Stimulated activated naive CD4-positive, alpha-beta T cell treated with Interleukin-2 at 50 U/mL for 16 hours (primary cell): ENCODE data around the gene COX7B2.

Experiments used
- DNase-seq: peaks from one replicate; lab custom pipeline; 2025; lab: John Stamatoyannopoulos, UW

The COX7B2 gene

DNA sequence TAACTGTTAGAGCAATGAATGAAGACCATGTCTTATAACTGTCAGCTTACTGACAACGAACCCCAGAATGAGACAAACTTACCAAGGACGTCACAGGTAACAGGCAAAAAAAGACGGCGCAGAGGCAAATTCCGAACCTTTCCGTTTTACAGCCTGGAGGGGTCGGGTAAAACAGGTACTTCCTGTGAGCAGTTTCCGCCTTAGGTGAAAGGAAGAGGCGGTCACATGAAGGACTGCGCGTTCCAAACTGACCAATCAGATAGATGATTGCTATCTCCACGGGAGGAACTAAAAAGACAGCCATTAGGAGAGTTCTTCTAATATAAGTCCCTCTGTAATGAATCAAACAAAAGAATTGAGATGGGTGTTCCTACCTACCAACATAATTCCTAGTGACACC lies at the start of gene COX7B2:
Gene COX7B2, minus strand, starts transcription at position 168 of the 400 bp plus-strand sequence. CDS start 174,053 bp downstream, outside the sequence.
- no peak for DNase-seq

DNA sequence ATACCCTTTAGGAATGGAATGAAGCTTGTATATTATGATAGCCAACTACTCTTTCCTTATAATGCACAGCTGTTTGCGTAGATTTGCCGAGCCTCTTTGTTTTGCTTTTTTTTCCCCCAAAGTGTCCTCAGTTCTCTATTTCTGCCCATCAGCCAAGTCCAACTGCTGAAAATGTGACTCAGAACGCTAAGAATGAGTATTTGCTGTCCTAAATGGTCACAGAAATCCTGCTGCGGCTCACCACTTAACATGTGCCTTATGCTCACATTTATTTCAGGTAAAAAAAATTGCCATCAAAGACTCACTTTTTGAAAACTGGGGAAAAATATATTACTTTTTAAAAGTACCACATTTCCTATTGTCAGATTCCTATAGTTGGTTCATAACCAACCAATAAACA lies 47.4 kb upstream of the COX7B2 start:
- no peak for DNase-seq

DNA sequence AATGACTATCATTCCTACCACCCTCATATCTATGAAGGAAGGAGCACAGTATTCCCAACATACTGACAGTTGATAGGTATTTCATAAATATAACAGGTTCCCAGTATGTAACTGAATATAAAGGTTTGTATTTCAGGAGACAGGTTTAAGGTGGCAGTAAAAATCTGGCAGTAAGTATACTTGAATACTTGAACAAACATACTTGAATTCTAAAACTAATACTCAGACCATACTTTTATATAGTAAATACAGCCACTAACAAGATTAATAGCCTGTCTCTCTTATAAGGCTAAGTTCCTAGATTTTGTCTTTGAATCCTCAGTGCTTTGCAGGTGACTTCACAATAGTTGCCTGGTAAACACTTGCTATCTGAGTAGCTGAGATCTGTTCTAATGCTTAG lies 46.6 kb upstream of the COX7B2 start:
- no peak for DNase-seq

GRCh38 chr4:46954643-46955042 lies 45.6 kb upstream of the COX7B2 start:
- no peak for DNase-seq

DNA sequence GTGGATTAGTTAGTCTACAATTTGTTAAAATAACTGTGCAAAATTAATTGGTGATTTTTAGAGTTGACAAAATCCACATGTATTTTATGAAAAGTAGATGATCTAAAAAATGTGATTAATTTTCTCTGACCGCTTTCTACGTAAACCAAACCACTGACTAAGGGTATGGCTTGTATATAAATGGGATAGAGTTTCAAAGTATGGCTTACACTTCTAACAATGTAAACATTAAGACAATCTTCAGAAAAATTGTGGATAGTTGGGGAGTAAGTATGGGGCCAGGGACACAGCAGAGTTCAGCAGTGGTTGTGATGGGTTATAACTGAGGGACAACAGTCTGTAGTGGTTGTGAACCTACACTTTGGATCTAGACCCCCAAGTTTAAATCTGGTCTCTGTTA lies 44.5 kb upstream of the COX7B2 start:
- no peak for DNase-seq

GRCh38 chr4:46952451-46952850 lies 43.4 kb upstream of the COX7B2 start:
- no peak for DNase-seq

DNA sequence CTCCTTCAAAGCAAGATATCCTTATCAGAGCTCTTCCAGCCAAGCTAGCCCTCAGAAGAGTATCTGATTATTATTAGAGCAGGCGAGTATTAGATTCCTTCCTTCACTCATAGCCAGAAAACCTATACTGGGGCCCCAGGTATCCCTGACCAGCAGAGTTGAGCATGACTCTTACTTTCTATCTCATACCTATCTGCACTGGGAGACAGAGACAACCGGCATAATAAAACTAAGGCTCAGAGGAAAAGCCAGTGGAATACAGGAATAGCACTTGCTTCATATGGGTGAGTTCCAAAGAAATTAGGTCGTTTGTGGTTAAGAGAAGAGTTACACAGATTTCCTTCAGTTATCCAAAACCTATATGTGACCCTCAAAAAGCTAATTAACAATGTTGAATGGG lies 41.8 kb upstream of the COX7B2 start:
- DNase-seq = no peak

DNA sequence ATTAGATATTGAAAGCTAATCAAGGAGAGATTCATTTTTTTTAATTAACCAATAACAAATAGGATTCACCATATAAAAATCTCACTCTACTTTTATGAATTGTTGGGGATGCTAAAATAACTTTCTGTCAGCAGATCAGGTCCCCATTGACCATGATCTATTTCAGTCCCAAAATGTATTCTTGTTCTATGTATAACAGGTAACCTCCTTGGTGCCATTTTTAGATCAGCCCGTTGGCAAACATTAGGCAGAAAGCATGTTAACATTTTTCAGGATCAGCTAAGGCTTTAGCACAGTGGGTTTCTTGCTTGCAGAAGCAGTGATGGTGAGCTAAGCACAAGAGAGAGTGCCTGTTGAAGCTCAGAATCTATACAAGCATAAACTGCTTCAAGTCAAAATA lies 40.8 kb upstream of the COX7B2 start:
- no peak for DNase-seq

GRCh38 chr4:46947541-46947940 lies 38.5 kb upstream of the COX7B2 start:
- no peak for DNase-seq

DNA sequence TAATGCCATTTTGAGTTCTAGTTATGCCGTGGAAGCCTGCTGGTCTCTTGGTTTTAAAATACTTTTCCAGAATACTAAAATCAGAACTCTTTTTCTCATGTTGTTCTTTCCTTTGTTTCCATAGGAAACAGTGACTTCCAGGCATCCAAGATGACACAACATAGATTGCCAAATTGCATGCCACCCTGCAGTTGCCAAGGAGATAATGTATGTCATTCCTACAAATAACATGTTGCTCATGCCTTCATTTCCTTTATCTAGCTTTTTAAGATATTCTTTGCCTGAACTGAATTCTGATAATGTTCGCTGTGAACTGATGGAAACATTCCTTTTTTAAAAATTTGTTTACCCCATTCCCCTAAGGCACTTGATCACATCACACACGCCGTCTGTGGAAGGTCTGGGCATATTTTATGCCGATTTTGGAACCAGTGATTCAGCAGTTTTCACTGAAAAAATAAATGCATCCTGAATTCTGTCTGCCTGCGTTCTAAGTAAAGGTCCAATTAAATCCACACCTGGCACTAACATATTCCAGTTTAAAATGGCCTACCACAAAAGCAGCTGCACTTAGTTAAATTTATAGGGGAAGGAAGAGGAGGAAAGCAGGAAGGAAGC lies 38.0 kb upstream of the COX7B2 start:
- DNase-seq = no peak

- DNase-seq = no peak
Measured at GRCh38 chr4:46945062-46945461, 36.0 kb upstream of the COX7B2 start.

- no peak for DNase-seq
Measured at GRCh38 chr4:46944345-46944744, 35.3 kb upstream of the COX7B2 start.

- DNase-seq = no peak
Measured at GRCh38 chr4:46937493-46937892, 28.4 kb upstream of the COX7B2 start.

DNA sequence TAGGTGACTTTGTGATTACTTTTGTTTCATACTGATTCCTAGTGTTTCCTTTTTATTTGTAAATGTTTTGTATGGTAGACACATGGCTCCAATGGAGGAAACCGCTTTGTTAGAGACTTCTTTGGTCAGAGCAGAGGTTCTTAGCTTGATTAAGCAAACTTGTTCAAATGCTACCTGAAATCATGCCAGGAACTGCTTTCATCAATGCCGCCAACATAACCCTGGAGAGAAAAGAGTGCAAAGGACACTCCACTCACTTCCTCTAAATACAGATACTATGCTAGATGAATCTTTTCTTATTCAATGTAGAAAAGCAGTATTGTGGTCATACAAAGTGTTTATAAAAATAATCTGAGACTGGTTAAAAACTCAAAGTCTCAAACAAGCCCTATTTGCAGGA lies 25.7 kb upstream of the COX7B2 start:
- no peak for DNase-seq

- DNase-seq = no peak
Measured at GRCh38 chr4:46933686-46934085, 24.6 kb upstream of the COX7B2 start.

GRCh38 chr4:46931981-46932380 lies 22.9 kb upstream of the COX7B2 start:
- no peak for DNase-seq

GRCh38 chr4:46930891-46931290 lies 21.8 kb upstream of the COX7B2 start:
- no peak for DNase-seq

GRCh38 chr4:46927201-46927600 lies 18.2 kb upstream of the COX7B2 start:
- no peak for DNase-seq

DNA sequence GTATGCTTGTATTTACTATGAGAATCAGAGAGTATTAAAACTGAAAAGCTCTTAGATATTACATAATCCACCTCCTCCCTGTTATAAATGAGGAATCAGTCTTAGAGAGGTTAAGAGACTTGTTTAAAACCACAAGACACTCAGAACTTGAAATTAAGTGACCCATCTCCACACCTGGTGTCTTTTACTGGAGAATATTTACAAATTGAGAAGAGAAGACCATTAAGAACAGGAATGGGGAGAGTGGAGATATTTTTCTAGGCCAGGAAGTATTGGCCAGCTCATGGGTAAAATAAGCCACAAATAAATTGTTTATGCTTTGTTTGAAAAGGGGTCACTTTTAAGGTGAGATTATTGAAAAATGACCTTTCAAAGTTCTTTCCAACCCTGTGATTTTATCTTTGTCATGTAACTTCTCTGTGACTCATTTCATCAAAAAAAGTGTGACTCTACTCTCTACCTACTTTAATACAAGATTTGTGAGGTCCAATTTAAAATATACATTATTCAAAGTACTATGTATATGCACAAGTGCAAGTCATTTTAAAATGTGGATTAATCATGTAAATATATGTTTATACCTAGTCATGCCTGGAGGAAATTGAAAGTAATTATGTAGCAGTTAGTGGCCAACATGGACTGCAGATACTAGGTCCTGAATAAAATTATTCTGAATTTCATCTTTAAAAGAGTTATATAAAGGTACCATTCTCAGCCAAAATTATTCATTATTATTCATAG lies 15.9 kb upstream of the COX7B2 start:
- no peak for DNase-seq

GRCh38 chr4:46922205-46922604 lies 13.2 kb upstream of the COX7B2 start:
- DNase-seq = no peak

GRCh38 chr4:46908148-46908547 lies 897 bp downstream of the COX7B2 start:
- DNase-seq = no peak

DNA sequence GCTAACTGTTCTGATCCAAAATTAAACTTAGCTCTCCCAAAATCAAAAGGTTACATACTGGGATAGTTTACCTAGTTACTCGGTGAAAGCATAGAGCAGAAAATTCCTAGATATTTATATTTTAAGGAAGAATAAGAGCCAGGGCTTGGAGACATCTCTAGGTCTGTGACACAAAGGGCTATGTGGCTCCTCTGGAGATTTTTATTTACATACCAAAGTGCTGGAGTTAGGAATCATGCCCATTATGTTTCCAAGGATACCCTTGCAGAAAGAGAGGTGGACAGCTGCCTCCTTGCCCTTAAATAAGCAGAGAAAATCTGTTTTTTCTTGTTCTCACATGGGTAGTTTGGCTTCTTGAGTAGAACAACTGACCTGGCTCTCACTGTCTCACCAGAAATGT lies 9.0 kb downstream of the COX7B2 start:
- no peak for DNase-seq

GRCh38 chr4:46894826-46895225 lies 14.2 kb downstream of the COX7B2 start:
- no peak for DNase-seq

DNA sequence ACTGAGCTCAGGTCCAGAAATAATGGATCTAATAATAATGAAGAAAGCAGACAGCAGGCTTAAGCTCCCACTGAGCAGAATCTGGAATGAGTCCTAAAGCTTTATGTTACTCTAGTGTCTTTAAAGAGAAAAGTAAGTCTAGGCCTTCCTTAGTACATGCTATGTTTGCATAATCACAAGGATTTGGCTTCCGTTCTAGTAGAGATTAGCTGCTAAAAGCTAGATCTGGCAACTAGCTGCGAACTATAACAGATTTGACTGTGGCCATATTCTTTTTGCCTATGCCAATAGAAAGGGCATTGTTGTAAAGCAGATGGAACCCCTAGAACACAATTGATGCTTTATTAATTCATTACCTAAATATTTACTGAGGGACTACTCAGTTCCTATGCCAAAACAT lies 19.0 kb downstream of the COX7B2 start:
- DNase-seq = no peak
